Ureter (tissue), 1 donor: ENCODE measurements around the gene FARSB. TPM values are rescaled to one million over a fixed set of nuclear protein-coding genes. Genes with fewer than 3 reads are reported as not detected.

Experiments
- DNase-seq: peaks from one replicate; pipeline ENCODE4 v3.0.0-alpha.2; 2020; ENCODE audit warnings: low spot score
- total RNA-seq: library from RNA; stranded (reverse); gene quantifications from one replicate; pipeline ENCODE4 v1.2.4, GENCODE V29; 2023
- donor health status: DM: yes; HTN: yes; CAD: no.

FARSB gene
- total RNA-seq, 1 donor from 2014 or later: 34.2 TPM

- no peak for DNase-seq
Observed at GRCh38 chr2:222548992-222549391, 106.9 kb downstream of the FARSB start.

- no peak for DNase-seq
Observed at GRCh38 chr2:222547083-222547482, 108.8 kb downstream of the FARSB start.

- no peak for DNase-seq
Observed at GRCh38 chr2:222545823-222546795, 109.8 kb downstream of the FARSB start.

GRCh38 chr2:222544661-222545060, 111.2 kb downstream of the FARSB start:
- DNase-seq: no peak

GRCh38 chr2:222538535-222538934, 117.4 kb downstream of the FARSB start:
- no peak for DNase-seq

GRCh38 chr2:222535477-222535876, 120.4 kb downstream of the FARSB start:
- no peak for DNase-seq

GRCh38 chr2:222532315-222532714, 123.6 kb downstream of the FARSB start:
- DNase-seq: no peak

GRCh38 chr2:222526480-222527277, 129.2 kb downstream of the FARSB start:
- no peak for DNase-seq

- DNase-seq: no peak
Observed at GRCh38 chr2:222525811-222526210, 130.1 kb downstream of the FARSB start.

- no peak for DNase-seq
Observed at GRCh38 chr2:222523783-222524544, 131.9 kb downstream of the FARSB start.

- no peak for DNase-seq
Observed at GRCh38 chr2:222522082-222522481, 133.8 kb downstream of the FARSB start.

- no peak for DNase-seq
Observed at GRCh38 chr2:222521099-222521498, 134.8 kb downstream of the FARSB start.

Other genes starting within 250 kb of the FARSB start
- 45.8 TPM for gene SGPP2, start 231.5 kb downstream of the FARSB start, total RNA-seq
- gene MOGAT1, start 15.6 kb upstream of the FARSB start, total RNA-seq: not detected
- gene ACSL3, start 204.9 kb upstream of the FARSB start, total RNA-seq: 124 TPM